HepG2 (cell line): ENCODE measurements around the gene G6PD. TPM values are rescaled to one million over a fixed set of nuclear protein-coding genes. Genes with fewer than 3 reads are reported as not detected.

Experiments used
- ATAC-seq: fragments of 200-7000 bp; cut with Tn5 transposase; 3 replicates; pipeline ENCODE4 v1.9.1; 2020; ENCODE audit warnings: mild to moderate bottlenecking, moderate library complexity
- BruUV-seq: library from RNA; stranded (reverse); fragments of 400-500 nt; replicated peaks from 2 replicates; lab custom pipeline; 2021; lab: Mats Ljungman, UMichigan
- CTCF ChIA-PET: fragments of 300-600 bp; formaldehyde crosslinking; extraction: SDS; loops from one replicate; lab custom pipeline; 2021; ENCODE audit warnings: low total read pairs, inconsistent platforms, low intra/inter-chr PET ratio; lab: Yijun Ruan, JAX
- POLR2A ChIA-PET: fragments of 350-600 bp; sonication (Branson Sonifier 250); formaldehyde crosslinking; loops from one replicate; lab custom pipeline; 2020; ENCODE audit warnings: antibody characterized with exemption, inconsistent platforms; lab: Yijun Ruan, JAX
- DNase-seq: peaks from one replicate; pipeline ENCODE4 v3.0.0-alpha.2; 2015; ENCODE audit warnings: low spot score
- FAIRE-seq: peaks from 3 replicates; lab custom pipeline; 2011; peaks lifted over from hg19 to GRCh38; lab: Jason Lieb, UNC
- H2AFZ ChIP-seq: one replicate; pipeline ENCODE4 v1.6.1; 2011; ENCODE audit warnings: low read length, inconsistent platforms
- H3K27ac ChIP-seq: fragments of 300-600 bp; 3 replicates; pipeline ENCODE4 v1.8.0; 2011; ENCODE audit warnings: mixed run types, mild to moderate bottlenecking, mixed read lengths, low read length, inconsistent platforms; ENCODE audit not compliant: insufficient read depth; ENCODE audit errors: extremely low read length
- H3K27me3 ChIP-seq, 2 experiments: fragments of 200-600 bp in 1 of 2; 2 replicates in 1 of 2; 3 replicates in 1 of 2; pipeline versions ENCODE4 v1.6.0 to v1.8.0; 2011; ENCODE audit warnings: low read length in 2 of 2, mild to moderate bottlenecking in 2 of 2, moderate library complexity in 2 of 2, inconsistent platforms in 1 of 2; ENCODE audit not compliant: insufficient read depth in 2 of 2, control insufficient read depth in 1 of 2
- H3K36me3 ChIP-seq, 2 experiments: fragments of 200-600 bp in 1 of 2; replicated peaks in 1 of 2; 2 replicates in 1 of 2; 3 replicates in 1 of 2; pipeline versions ENCODE4 v1.5.1 to v1.8.0; 2011; ENCODE audit warnings: low read length in 2 of 2, inconsistent platforms in 1 of 2; ENCODE audit not compliant: insufficient read depth in 2 of 2, control insufficient read depth in 1 of 2
- H3K4me1 ChIP-seq: 2 replicates; pipeline ENCODE4 v1.5.1; 2012; ENCODE audit warnings: low read length, inconsistent platforms; ENCODE audit not compliant: insufficient read depth
- H3K4me2 ChIP-seq: 2 replicates; pipeline ENCODE4 v1.6.0; 2011; ENCODE audit warnings: low read depth, low read length, inconsistent platforms
- H3K4me3 ChIP-seq, 3 experiments: fragments of 200-600 bp in 1 of 3; sonication (generic), shearing (Covaris generic) in 1 of 3; replicated peaks in 1 of 3; 2 replicates each; pipeline ENCODE4 v1.5.1; 2011 to 2016; ENCODE audit warnings: low read length in 3 of 3, inconsistent platforms in 2 of 3, low read depth in 2 of 3, mild to moderate bottlenecking in 2 of 3, control low read depth in 1 of 3, mixed read lengths in 1 of 3; ENCODE audit not compliant: insufficient read depth in 1 of 3
- H3K79me2 ChIP-seq: one replicate; pipeline ENCODE4 v1.6.1; 2011; ENCODE audit warnings: low read length, inconsistent platforms; ENCODE audit not compliant: insufficient read depth
- H3K9ac ChIP-seq: 2 replicates; pipeline ENCODE4 v1.6.0; 2011; ENCODE audit warnings: mild to moderate bottlenecking, low read depth, low read length, inconsistent platforms; ENCODE audit not compliant: insufficient read depth
- H3K9me3 ChIP-seq: 2 replicates; pipeline ENCODE4 v1.5.1; 2012; ENCODE audit warnings: mild to moderate bottlenecking, low read length
- H4K20me1 ChIP-seq: 2 replicates; pipeline ENCODE4 v1.6.0; 2011; ENCODE audit warnings: inconsistent platforms, mild to moderate bottlenecking, low read length, moderate library complexity; ENCODE audit not compliant: insufficient read depth
- AGO2 ChIP-seq: fragments of 200-400 bp; formaldehyde crosslinking; optimal IDR thresholded peaks from 2 replicates; pipeline ENCODE3; 2017; ENCODE audit warnings: mild to moderate bottlenecking, low read depth, low read length, moderate library complexity
- HOXA7 ChIP-seq: sonication (generic); formaldehyde crosslinking; IDR thresholded peaks from 2 replicates; pipeline ENCODE4 v1.8.1; 2022; ENCODE audit warnings: mild to moderate bottlenecking, missing genetic modification reagents, moderate library complexity
- KDM5B ChIP-seq: sonication (generic); formaldehyde crosslinking; IDR thresholded peaks from 2 replicates; pipeline ENCODE4 v1.4.0; 2020; ENCODE audit warnings: missing genetic modification reagents, mild to moderate bottlenecking, borderline replicate concordance
- SRY ChIP-seq: sonication (generic); formaldehyde crosslinking; IDR thresholded peaks from 2 replicates; pipeline ENCODE4 v1.8.0; 2022; ENCODE audit warnings: mild to moderate bottlenecking, missing genetic modification reagents
- WGBS: methylation state at CpG from one replicate; pipeline ENCODE4 v1.1.6; 2017; ENCODE audit warnings: low lambda C conversion rate; 5-methylcytosine and 5-hydroxymethylcytosine counted together
- in situ Hi-C: cut with HindIII; loops from 2 replicates; pipeline ENCODE4 v1.10.0; 2017; ENCODE audit warnings: low pct_unique_long_range_greater_than_20kb; ENCODE audit not compliant: extremely low pct_ligation_motif_present
- intact Hi-C: fragments of 100-400 bp; cut with micrococcal nuclease; formaldehyde crosslinking; loops from one replicate; pipeline ENCODE4 v1.10.0; 2022; ENCODE audit not compliant: unreplicated experiment
- polyA plus RNA-seq, 8 experiments: library from polyadenylated mRNA; depleted of rRNA in 3 of 8; stranded (reverse) in 7 of 8; unstranded in 1 of 8; fragments of >200 nt; fragmentation: Illumina TruSeq in 4 of 8; extraction: Trizol in 4 of 8; gene quantifications; 2 replicates each; pipeline versions ENCODE4 v1.2.1 to v1.2.3, GENCODE V29; 2011 to 2016; ENCODE audit warnings: low read depth in 4 of 8, missing spikeins in 1 of 8, mixed read lengths in 1 of 8; ENCODE audit not compliant: insufficient read depth in 1 of 8
- total RNA-seq, 5 experiments: library from RNA; depleted of rRNA; stranded (reverse); fragments of >200 nt; fragmentation: Illumina TruSeq; extraction: Trizol; gene quantifications; 2 replicates each; pipeline ENCODE4 v1.2.3, GENCODE V29; 2016; ENCODE audit warnings: low read depth in 1 of 5
- TF ChIP-seq, protein P1 (sequence below): sonication (generic); formaldehyde crosslinking; IDR thresholded peaks from 2 replicates; pipeline ENCODE4 v1.4.0; 2020; ENCODE audit warnings: missing genetic modification reagents
- TF ChIP-seq, protein P2 (sequence below): sonication (generic); formaldehyde crosslinking; IDR thresholded peaks from 2 replicates; pipeline ENCODE4 v1.4.0; 2020; ENCODE audit warnings: mild to moderate bottlenecking, missing genetic modification reagents, borderline replicate concordance

The G6PD gene
- total and polyA plus RNA-seq, 2 of the 13 experiments (the other 11 are each of a cell fraction or from before 2014, with no cell fraction given): 18.8 to 28.8 TPM

DNA sequence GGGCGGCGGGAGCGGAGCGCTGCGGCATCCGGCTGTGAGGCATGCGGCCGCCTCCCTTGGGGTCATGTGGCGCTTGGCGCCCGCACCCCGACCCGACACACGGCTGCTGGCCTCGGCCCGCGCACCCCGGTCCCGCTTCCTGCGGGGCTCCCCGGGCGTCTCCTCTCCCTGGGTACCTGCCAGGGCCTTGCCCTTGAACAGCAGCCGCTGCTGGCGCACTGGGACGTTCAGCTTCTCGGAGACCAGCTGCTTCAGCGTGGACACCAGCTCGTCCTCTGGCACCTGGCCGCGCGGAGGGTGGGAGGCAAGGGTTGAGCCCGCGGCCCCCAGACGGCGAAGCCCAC is 60.6 kb downstream of the G6PD start (continued):
- TF ChIP-seq HOXA7 (CRISPR knock-in tag) (no peak), SRY (CRISPR knock-in tag) (0 out of 2 replicates have a peak, but pooled peaks have one; percentile 37), KDM5B (CRISPR knock-in tag) (peak; percentile 20; the same call in 1 of the 2 replicates)
- TF ChIP-seq, protein P1, sequence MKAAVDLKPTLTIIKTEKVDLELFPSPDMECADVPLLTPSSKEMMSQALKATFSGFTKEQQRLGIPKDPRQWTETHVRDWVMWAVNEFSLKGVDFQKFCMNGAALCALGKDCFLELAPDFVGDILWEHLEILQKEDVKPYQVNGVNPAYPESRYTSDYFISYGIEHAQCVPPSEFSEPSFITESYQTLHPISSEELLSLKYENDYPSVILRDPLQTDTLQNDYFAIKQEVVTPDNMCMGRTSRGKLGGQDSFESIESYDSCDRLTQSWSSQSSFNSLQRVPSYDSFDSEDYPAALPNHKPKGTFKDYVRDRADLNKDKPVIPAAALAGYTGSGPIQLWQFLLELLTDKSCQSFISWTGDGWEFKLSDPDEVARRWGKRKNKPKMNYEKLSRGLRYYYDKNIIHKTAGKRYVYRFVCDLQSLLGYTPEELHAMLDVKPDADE: 0 out of 2 replicates have a peak, but pooled peaks have one; percentile 40

DNA sequence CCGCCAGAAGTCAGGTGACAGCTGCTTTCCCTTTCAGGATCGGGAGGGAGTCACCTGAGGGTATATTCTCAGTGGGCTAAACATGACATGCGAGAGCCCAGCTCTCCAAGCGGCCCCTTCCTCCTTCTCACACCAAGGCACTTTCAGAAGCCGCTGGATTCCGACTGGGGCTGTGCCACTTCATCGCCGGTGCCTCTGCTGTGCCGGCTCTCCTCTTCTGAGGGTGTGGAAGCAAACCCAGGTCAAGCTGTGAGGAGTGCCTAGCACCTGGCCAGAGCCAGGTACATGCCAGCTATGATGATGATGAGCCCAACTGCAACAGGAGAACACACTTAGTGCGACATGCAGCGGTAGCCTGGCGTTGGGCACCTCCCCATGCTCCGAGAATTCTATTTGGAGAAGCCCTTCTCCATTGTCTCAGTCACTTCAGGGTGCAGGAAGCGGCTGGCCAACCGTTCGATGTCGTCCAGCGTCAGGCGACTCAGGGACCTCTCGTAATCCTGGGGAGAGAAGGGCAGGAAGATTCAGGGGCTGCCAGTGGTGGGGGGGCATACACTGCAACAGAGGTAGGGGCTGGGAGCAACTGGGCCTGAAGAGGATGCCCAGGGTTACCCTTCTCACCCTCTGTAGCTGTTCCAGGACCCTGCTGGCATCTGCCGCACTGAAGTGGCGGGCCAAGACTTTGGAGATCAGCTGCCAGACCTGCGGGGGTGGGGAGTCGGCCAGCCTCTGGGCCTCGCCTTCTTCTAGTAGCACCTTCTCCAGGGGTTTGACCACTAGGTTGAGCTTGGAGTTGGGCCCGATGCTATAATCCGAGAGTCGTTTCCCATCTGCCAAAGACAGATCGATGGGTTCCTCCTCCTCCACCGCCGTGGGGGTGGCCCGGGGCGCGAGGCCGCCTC is 61.2 kb downstream of the G6PD start:
- Histone ChIP-seq H3K4me1 (peaks cover 27% of the 10 kb centered on the region), H3K27ac (peak overlapping the region; percentile 54), H3K27me3 (no peaks in the 10 kb centered on the region), H3K9ac (peak overlapping the region; percentile 73), H4K20me1 (no peaks in the 10 kb centered on the region), H3K9me3 (no peaks in the 10 kb centered on the region), H3K4me3 (peak overlapping the region; percentile 49 to 67 (median 67); a peak in 5 of 6 replicates), H3K79me2 (no peaks in the 10 kb centered on the region), H2AFZ (no peak overlapping the region), H3K4me2 (peak overlapping the region; percentile 62), H3K36me3 (no peaks in the 10 kb centered on the region; a peak in 1 of 5 replicates)
- intact Hi-C loops: no loop called here
- ChIA-PET CTCF (interaction anchor here (1.4 kb wide), 1 partner anchor 49 kb away, joined by 3 read pairs; no protein-coding TSS in a partner anchor), POLR2A (interaction anchor here (3.2 kb wide), 1 partner anchor 57 kb away, joined by 13 read pairs; no protein-coding TSS in a partner anchor)
- ATAC-seq: no peak
- WGBS: 91% methylated on average over 9 of the region's 35 CpGs
- BruUV-seq: no TSS peak
- peak; percentile 31 for TF ChIP-seq AGO2
- TF ChIP-seq, protein P2, sequence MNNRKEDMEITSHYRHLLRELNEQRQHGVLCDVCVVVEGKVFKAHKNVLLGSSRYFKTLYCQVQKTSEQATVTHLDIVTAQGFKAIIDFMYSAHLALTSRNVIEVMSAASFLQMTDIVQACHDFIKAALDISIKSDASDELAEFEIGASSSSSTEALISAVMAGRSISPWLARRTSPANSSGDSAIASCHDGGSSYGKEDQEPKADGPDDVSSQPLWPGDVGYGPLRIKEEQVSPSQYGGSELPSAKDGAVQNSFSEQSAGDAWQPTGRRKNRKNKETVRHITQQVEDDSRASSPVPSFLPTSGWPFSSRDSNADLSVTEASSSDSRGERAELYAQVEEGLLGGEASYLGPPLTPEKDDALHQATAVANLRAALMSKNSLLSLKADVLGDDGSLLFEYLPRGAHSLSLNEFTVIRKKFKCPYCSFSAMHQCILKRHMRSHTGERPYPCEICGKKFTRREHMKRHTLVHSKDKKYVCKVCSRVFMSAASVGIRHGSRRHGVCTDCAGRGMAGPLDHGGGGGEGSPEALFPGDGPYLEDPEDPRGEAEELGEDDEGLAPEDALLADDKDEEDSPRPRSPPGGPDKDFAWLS (CRISPR knock-in tag): no peak
- FAIRE-seq: no peak
- no peak for DNase-seq
- in situ Hi-C loops: no loop called here
